HS-27A (cell line): ENCODE measurements around the gene ANKS1A.

Source experiments
- DNase-seq: peaks from one replicate; pipeline ENCODE4 v3.0.0-alpha.2; 2012; ENCODE audit warnings: low read depth, missing footprints

ANKS1A gene

DNA sequence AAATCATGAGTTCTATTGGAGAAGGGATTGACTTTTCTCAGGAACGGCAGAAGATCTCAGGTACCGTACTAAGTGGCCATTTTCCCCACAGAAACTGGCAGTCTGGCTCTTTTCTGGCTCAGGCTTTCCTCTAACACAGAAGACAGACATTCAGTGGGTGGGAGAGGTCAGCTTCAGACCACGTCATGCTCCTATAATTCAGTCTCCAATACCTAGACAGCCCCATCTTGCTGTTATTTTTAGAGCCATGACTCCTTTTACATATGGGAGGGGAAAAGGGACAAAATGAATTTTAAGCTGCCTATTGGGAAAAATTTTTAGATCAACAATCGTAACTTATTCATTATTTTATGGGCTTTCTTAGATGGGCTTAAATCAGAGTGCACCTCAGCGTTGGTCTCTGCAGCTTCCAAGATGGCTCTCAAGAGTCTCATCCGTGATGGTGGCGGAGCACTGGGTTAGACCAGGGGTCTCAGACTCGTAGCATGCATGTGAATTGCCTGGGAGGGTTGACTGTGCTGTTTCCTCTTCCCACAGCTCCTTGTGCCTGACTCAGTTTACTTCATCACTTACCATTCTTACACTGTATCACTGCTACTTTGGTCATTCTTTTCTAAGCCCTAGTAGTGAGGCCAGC, 165.2 kb downstream of the ANKS1A start:
- no peak for DNase-seq

- no peak for DNase-seq
Measured at GRCh38 chr6:35054743-35055130, 165.7 kb downstream of the ANKS1A start.

DNA sequence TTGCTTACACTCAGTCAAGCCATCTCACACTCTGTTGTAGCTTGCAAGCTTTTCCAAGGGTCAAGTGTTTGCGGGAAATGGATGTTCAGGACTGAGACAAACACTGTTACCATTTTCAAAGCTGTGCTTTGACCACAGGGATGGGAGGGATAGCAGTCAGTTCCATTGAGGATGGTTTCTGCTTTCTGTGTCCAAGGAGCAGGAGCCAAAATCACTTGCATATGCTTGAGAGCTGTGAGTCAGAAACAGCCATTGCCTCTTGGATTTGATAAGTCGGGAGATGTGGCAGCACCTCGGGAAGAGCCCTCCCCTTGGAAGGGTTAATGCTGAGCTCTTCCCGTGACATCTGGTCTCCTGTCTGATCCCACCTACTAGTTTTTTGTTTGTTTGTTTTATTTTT, 166.8 kb downstream of the ANKS1A start:
- DNase-seq, result no peak

DNA sequence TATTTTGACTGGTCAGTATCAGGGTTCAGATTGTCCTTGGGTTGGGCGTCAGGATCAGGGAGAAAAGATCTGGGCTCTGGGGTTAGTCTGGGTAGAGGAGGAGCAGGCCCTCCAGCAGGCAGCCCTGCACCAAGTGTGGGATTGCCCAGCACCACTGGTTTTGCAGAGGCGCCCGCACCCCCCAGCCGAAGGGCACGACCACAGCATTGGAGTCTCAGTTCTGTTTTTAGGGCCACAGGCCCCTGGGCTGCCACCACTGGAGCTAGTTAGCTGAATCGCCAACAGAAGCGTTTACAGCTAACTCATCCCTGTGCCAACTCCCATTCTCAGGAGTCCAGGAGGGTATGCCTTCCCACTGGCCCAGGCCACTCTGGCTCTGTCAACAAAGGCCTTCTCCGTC, 167.9 kb downstream of the ANKS1A start:
- no peak for DNase-seq

DNA sequence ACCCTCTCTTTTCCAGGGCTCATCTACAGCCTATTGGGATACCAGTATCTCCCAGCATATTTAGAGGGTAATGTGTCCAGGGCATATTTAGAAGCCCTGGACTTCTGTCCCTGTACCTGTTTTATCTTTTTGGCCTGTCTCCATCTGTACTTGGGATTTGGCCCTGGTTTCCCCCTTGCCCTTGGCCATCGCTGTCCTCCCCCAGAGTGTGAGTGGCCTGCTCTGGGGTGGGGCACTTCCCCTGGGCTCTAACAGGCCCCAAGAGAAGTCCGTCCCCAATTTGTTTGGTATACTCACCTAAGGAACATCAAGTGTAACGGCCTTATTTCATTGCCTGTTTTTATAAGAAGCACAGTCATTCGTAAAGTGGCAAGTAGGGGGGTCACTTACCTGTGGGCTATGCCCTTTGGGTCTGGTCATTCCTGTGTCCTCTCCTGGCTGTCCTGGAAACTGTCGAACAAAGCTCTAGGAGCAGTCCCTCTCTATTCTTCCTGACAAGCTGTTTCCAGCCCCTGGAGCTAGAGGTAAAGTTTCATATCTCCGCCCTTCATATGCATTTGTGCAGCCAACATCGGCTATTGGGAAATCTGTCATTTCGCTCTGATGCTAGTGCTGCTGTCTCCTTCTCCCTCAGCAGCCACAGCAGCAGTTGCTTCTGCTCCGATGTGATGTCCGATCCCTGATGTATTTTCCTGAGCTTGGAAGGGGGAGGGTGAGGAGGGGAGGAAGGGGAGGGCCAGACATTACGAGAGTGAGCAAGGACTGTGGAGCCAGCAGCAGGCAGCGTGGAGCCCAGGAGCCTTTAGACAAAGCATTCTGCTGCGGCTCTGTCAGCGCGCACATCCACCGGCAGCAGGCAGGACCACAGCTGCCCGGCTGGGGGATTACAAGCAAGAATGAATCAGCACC, 168.6 kb downstream of the ANKS1A start:
- no peak for DNase-seq

- no peak for DNase-seq
Measured at GRCh38 chr6:35058358-35058675, 169.3 kb downstream of the ANKS1A start.

GRCh38 chr6:35058865-35059522, 169.9 kb downstream of the ANKS1A start:
- no peak for DNase-seq

DNA sequence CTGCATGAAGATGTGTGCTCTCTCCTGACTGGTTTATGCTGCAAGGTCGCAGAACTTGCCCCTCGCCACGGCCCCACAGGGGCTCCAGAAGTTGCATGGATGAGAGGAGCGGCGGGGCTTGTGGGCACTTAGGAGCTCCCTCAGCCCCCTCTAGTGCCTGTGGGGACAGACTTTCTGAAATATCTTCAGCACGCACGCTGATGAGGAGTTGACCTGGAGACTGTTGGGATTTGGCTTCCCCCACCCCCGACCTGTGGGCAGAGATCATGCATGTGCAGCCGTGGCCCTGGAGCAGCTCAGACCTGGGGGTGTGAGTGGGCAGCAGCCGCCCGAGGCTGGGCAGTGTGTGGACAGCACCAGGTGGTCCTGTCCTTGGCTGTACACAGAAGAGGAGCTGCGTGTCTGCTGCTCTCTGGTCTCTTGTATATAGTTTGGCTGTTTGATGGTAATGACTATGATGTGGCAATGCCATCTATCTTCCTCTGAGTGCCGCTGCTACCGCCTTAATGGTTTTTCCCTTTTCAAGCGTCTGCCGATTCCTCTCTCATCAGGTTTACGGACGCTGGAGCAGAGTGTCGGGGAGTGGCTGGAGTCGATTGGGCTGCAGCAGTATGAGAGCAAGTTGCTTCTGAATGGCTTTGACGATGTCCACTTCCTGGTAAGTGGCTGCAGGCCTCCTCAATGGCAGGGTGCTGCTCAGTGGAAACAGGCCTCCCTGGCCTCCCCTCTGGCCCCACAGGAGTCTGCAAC, 170.7 kb downstream of the ANKS1A start:
- no peak for DNase-seq

GRCh38 chr6:35061102-35061615, 172.1 kb downstream of the ANKS1A start:
- no peak for DNase-seq

DNA sequence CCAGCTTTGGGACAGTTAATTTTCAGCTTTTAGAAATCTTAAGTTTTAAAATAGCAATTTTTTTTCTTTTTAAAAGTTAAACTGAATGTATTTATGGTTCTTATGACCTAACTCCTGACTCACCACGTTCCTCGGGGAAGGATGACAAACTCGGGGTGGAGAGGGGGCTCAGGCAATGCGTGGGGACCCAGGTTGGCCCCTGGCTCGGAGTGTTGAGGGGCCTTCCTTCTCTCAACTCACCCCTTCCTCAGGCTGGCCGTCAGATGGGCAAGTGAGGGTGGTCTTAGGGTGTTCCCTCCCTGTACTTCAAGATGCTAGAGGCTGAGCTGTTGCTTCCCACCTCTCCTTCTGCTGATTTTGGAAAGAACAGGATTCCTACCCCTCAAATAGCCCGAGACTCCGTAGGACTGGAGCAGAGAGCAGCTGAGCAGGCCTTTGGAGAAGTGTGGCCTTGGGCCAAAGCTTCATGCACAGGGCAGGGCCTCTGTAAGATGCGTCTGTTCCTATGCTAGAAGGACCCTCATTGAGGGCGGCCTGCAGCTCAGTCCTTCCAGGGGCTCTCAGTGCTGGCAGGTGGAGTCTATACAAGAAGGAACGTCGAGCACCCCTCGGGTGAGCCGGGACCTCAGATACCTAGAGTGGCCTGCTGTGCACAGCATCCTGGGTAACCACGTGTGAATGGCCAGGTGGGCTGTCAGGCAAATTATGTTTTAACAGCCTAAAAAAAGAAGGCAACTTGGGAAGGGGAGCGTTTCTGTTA, 172.8 kb downstream of the ANKS1A start:
- no peak for DNase-seq

DNA sequence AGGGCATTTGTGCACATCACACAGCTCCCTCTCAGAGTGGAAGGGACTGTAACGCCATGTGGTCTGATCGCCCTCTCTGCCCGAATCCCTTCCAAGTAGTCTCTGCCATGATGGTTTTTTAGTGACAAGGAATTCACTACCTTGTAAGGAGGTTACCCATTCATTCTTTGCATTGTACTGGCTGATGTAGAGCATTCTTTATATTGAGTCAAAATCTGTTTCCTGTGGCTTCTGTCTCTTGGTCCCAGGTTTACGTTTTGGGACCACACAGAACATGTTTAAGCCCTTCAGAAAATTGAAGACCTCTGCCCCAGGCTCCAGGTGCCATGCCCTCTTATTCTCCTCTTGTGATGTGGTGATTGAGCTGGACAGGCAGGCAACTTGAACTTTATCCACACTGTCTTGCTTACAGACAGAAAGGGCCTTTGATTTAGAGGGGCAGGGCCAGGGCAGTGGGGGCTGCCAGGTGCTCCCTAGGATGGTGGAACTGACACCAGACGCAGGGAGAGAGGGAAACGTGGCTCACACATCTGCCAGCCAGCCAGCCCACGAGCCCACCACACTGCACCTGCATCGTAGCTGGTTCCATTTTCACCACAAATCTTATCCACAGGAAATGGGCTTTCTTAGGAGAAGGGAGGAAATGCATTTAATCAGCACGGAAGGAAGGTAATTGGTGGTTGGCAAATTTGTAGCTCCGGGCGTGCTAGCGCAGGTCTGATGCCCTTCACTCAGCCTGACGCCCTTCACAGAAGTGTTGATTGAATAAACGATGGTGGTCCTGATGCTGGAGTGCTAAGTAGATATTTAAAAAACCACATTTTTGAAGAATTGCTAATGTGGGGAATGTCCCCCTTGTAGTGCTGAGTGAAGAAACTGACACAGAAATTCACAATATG, 173.9 kb downstream of the ANKS1A start:
- no peak for DNase-seq

- DNase-seq, result no peak
Measured at GRCh38 chr6:35063701-35064280, 174.7 kb downstream of the ANKS1A start.

GRCh38 chr6:35064290-35064689, 175.2 kb downstream of the ANKS1A start:
- DNase-seq, result no peak

- no peak for DNase-seq
Measured at GRCh38 chr6:35064757-35065440, 175.8 kb downstream of the ANKS1A start.

GRCh38 chr6:35065441-35065800, 176.4 kb downstream of the ANKS1A start:
- DNase-seq, result no peak

DNA sequence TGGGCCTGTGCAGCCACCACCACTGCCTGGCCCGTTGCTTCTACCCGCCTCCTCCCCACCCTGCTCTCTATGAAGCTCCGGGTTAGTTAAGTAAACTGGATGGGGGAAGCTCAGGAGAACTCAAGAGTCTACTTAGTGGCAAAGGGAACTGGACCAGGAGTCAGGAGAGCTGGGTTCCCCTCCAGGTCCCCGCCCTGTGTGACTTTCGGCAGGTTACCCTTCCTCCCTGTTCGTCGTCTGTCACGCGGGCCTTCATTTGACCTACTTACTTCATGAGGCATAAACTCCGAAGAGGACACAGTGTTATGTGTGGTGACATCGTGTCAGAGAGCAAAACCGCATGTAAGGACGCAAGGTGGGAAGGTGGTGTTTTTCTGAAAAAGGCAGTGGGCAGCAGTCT, 176.8 kb downstream of the ANKS1A start:
- no peak for DNase-seq

DNA sequence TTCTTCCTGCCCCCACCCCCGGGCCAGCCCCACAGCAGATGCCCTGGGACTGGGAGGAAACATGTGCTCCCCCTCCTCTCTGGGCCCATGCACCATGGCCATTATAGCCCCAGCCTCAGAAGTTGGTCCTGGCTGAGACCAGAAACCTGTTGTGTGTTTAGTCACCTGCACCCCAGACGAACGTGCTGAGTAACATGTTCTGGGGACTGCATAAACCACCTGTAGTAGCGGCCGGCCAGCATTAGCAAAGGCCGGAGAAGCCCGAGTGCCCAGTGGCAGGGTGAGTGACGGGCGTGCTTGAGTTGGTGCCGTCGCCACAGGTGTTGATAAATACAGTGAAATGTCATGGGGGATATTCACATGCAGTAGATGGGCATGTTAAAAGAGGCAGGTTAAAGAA, 178.2 kb downstream of the ANKS1A start:
- DNase-seq, result no peak

- DNase-seq, result no peak
Measured at GRCh38 chr6:35068206-35068605, 179.2 kb downstream of the ANKS1A start.

GRCh38 chr6:35068644-35069043, 179.6 kb downstream of the ANKS1A start:
- DNase-seq, result no peak

DNA sequence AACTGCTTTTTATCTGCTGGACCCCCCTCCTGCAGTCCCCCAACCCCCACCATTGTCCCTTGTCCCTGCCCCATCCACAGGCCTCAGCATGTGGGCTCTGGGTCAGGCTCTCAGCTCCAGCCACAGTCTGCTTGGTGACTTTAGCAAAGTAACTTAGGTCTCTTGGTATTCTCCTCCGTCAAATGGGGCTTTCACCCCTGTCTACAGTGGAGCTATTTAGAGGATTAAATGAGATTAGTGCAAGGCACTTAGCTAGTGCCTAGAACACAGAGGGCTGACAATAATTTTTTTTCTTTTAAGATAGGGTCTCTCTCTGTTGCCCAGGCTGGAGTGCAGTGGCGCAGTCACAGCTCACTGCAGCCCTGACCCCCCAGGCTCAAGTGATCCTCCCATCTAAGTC, 180.2 kb downstream of the ANKS1A start:
- no peak for DNase-seq
